Gastrocnemius medialis (tissue), 4 donors: ENCODE data around the gene CCDC91.

ENCODE experiments used
- POLR2A ChIP-seq, 2 donors: fragments of 450-650 bp; IDR thresholded peaks; one replicate each; pipeline ENCODE4 v1.6.1; 2017; ENCODE audit warnings: antibody characterized with exemption in 2 of 2, mild to moderate bottlenecking in 2 of 2, moderate library complexity in 2 of 2
- TF ChIP-seq, protein P1 (sequence below), 5 experiments: fragments of 450-650 bp in 3 of 5; fragments of 200-600 bp in 2 of 5; sonication (generic) in 2 of 5; IDR thresholded peaks in 4 of 5; conservative IDR thresholded peaks in 1 of 5; 1 replicate in 4 of 5; 2 replicates in 1 of 5; pipeline ENCODE4 v1.5.1; 2016 to 2019; ENCODE audit warnings: antibody characterized with exemption in 5 of 5, mild to moderate bottlenecking in 3 of 5, moderate library complexity in 3 of 5

DNA sequence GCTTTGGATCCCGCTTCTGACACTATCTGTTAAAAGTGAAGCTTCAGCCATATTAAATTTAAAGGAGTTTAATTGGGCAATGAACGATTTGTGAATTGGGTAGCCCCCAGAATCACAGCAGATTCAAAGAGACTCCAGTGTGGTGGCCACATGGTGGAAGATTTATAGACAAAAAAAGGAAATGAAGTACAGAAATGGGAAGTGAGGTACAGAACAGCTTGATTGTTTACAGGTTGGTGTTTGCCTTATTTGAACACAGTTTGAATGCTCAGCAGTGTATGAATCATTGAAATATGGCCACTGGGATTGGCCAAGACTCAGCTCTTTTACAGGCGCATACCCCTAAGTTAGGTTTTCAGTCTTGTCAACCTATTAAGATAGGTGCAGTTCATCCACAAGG lies 21.9 kb downstream of the CCDC91 start:
- no peak for TF ChIP-seq POLR2A (IDR thresholded peaks at IDR 0.05)
- TF ChIP-seq, protein P1, sequence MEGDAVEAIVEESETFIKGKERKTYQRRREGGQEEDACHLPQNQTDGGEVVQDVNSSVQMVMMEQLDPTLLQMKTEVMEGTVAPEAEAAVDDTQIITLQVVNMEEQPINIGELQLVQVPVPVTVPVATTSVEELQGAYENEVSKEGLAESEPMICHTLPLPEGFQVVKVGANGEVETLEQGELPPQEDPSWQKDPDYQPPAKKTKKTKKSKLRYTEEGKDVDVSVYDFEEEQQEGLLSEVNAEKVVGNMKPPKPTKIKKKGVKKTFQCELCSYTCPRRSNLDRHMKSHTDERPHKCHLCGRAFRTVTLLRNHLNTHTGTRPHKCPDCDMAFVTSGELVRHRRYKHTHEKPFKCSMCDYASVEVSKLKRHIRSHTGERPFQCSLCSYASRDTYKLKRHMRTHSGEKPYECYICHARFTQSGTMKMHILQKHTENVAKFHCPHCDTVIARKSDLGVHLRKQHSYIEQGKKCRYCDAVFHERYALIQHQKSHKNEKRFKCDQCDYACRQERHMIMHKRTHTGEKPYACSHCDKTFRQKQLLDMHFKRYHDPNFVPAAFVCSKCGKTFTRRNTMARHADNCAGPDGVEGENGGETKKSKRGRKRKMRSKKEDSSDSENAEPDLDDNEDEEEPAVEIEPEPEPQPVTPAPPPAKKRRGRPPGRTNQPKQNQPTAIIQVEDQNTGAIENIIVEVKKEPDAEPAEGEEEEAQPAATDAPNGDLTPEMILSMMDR (IDR thresholded peaks at IDR 0.05 in 4 of 5, conservative IDR thresholded peaks at IDR 0.05 in 1 of 5), result no peak
